COLO668 (cell line): ENCODE results near the gene PIR.

ENCODE experiments used
- DNase-seq: peaks from one replicate; lab custom pipeline; 2025; ENCODE audit not compliant: unreplicated experiment; lab: John Stamatoyannopoulos, UW

The PIR gene

DNA sequence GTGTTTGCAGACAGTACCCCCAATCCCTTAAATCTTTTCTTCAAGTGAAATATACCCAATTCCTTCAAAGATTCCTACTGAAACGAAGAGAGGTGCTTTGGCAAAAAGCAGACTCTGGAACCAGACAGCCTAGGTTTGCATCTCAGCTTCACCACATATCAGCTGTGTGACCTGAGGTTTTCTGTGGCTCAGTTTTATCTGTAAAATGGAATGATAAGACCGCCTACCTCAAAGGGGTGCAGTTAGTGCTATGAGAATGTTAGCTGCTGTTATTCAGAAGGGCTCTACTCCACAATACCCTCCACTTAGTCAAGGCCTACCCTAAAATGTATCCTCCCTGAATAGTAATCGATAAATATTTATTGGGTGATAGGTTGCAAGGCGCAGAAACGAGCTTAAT is 664 bp downstream of the PIR start:
- no peak for DNase-seq

DNA sequence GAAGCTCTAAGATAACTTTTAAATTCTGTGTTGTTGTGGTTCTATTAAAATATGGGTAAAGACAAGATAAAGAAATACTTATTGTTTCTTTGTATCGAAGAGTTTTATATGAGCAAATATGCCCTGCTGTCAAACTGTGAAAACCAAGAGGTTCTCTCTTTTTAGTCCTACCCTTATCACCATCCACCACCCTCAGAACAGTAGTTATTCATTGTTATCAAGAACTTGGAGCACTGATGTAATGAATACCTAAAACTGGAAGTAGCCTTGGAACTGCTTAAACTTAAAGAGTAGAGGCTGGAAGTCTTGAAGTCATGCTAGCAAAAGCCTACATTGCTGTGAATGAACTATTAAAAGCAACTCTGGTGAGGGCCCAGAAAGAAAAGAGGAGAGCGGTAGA is 9.2 kb downstream of the PIR start:
- no peak for DNase-seq

DNA sequence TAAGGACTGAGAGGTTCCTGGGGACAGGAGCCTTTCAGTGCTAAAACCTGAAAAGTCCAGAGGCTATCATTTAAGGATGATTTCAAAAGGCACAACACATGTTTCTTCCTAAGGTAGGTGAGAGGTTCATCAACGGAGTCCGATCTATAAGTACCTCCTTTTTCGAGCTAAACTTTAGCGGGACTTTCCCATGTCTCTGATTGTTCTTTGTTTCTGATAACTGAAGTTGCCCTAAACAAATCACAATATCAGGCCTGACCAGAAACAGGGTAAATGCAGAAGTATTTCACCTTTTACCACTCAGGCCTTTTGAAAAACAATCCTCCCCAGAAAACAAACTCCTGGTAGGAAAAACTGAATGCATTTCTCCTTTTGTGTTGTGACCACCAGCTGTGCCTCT is 17.6 kb downstream of the PIR start:
- DNase-seq: no peak

DNA sequence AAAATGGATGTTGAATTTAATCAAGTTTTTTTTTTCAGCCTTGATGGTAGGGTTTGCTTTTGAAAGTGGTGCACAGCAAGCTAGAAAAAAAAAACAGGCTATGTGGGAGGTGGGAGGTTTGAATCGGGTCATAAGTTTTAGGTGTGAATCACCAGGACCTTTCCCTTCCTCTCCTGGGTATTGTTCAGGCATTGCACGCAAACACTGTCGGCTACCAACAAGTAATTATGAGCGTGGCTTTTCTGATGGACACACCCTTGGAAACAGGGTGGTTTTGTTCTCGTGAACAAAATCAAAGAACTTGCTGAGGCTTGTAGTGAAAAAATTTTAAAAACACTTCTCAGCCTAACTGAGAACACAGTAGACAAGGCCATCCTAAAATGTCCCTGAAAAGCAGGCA is 18.1 kb downstream of the PIR start:
- no peak for DNase-seq

DNA sequence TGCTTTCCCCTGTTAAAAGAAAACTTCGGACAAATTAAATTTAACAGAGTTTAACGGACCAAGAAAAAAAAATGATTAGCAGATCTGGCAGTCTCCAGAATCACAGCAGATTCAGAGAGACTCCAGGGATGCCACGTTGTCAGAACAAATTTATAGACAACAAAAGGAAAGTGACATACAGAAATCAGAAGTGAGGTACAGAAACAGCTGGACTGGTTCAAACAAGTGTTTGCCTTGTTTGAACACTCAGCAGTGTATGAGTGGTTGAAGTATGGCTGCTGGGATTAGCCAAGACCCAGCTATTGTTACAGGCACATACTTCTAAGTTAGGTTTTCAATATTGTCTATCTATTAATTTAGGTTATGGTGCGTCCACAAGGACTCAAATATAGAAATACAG is 19.1 kb downstream of the PIR start:
- DNase-seq: no peak

DNA sequence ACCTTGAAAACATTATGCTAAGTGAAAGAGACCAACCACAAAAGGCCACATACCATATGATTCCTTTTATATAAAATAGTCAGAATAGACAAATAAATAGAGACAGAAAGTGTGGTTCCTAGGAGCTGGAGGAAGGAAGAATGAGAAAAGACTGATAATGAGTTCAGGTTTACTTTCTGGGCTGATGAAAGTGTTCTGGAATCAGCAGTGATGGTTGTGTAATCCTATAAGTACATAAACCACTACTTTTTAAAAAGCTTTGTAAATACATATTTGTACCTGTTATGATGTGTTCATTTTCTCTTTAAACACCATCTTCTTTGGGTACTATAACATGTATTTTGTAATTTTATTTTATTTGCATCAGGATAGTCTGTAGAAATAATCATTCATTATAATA is 20.6 kb downstream of the PIR start:
- no peak for DNase-seq

DNA sequence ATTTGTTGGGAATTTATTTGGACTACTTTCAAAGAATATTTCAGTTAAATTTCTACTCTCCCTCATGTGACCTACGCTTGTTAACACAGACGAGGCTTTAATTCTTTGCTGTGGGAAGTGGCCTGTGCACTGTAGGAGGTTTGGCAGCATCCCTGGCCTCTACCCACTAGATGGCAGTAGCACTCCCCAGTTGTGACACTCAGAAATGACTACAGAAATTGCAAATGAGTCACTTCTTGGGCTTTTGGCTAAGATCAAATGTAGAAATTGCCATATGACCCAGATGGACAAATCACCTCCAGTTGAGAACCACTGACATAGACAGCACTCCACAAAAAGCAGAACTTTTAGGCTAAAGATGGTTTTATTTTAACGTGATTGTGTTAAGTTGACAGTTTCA is 22.1 kb downstream of the PIR start:
- peak; percentile 30 for DNase-seq

DNA sequence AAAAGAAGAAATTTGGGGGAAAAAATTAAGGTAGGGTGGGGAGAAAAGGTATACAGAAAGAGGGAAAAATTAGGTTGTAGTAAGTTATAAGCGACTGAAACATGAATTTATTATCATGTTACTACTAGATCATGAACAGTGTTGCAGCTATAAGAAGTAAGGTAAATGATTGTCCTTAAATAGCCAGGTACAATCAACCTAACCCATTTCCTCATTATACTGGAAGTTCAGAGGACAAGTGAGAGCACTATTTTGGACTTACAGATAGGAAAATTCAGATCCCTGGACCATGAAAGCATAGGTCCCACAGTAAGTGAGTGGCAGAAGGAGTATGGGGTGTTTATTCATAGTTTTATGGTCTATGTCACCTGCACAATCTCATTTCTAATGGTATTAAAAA is 23.5 kb downstream of the PIR start:
- no peak for DNase-seq

DNA sequence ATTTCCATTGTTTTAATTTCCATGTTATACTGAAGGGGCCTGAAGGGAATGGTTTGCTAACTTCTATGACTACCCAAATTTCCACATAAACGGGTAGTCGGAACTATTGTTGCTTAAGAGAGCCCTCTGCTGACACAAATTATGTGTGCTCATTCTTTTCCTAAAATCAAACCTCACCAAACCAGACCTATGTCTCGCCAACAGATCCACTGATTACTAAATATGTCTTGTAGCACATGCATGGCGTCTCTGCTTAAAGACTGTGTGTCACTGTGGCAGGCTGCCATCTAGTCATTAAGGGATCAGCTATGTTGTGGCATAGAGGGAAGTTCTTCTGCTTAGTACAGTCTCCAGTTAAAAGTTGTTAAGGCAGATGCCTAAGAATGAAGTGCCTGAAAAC is 25.1 kb downstream of the PIR start:
- no peak for DNase-seq

DNA sequence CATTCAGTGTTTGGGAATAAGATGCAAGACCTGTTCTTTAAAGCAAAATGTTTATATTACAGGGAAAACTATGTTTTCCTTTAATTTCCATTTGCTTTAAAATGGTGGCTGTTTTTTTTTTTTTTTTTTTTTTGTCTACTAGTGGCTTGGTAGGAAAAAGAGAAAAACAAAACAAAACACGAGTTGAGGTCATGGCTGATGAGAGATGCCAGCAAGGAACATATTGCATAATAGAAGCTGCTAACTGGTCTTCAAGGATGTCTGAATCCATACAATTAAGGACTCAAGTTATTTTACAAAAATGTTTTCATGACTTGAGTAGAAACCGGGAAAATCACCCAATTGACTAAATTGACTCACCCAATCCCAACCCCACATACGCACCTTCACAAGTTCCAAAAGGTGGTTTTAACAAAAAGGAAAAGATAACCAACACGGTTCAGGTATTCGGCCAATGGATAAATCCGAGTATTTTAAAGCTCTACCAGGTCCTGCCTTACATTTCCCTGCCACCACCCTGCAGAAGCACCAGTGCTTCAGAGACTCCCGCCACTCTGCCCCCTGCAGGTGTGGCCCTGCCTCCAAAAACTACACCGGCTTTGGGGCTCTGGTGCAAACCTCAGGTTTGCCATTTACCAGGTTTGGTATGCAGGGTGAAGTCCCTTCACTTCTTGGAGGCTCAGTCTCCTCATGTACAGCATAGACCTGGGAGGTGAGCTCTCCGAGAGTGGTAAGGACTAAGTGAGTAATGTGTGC is 27.1 kb downstream of the PIR start:
- DNase-seq: no peak

DNA sequence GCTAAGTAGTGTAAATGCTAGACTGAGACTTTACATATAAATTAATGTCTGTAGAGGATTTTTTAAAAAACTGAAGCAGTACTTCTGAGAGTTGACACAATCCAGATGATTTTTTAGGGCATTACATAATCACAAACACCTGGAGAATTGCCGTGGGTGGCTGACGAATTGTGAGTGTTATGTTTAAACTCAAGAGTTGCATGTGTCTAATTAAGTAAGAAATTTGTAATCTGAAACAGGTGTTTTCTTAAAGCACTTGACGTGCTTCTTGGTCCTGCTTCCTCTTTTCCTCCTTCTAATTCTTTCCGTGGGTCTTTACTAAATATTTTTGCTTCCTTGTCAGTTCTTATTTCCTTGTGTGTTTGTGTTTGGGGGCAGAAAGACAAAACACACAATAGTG is 27.8 kb downstream of the PIR start:
- DNase-seq: no peak

DNA sequence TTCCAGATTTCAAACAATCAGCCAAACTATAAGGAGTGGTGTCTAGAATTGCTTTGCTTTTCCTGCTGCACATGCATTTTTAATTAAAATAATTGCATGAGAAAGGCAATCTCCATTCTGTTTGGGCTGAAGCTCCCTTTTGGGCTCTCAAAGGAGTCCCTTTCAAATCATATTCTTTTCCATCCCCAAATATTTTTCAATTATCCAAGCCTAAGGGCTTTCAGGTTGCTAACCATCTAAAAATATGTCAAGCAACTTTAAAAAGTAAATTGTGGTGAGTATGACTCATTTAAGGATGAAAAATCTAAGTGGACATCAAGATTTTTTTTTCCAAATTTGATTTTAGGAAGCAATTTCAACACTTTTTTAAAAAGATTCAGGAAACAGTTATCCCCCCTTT is 28.4 kb downstream of the PIR start:
- no peak for DNase-seq

DNA sequence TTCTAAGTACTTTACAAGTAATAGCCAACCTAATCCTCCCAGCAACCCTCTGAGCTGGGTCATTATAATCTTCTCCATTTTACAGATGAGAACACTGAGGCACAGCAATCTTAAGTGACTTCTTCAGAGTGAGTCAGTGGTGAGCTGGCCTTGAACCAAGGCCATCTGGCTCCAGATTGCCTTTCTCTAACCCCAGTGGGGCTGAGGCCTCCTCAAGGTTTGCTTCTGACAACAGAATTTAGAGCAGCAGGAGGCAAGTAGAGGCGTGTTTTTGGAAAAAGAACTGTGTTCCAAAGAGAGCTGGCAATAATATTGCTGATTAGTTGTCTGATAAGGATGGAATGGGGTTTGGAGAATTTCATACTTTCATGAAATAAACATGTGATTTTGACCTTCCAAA is 41.2 kb downstream of the PIR start:
- DNase-seq: no peak

DNA sequence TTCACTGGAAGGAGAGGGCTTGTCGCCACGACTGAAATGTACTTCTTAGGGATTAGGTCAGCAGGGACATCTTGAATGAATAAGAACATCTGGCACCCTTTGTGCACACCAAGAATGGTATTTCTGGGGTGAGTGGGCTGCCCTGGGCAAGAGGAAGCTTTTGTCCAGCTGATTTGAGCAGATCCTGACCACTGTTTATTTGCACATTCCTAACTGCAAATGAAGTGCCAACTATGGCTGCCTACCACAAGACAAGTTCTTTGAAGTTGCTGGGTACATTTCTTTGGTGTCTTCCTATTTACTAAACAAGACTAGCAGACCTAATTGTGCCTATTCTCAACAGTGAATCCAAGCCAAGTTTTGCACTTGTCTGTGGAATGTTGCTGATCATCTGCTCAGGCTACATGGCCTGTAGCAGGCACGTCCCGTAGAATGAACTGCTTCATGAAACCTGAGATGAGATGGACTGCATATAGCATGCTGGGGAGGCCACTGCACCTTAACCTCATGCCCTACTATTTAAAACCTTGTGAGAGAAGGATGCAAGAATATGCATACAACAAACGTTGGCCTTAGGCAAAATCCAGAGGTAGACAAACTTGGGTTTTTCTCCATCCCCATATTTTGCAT is 45.0 kb downstream of the PIR start:
- DNase-seq: no peak

DNA sequence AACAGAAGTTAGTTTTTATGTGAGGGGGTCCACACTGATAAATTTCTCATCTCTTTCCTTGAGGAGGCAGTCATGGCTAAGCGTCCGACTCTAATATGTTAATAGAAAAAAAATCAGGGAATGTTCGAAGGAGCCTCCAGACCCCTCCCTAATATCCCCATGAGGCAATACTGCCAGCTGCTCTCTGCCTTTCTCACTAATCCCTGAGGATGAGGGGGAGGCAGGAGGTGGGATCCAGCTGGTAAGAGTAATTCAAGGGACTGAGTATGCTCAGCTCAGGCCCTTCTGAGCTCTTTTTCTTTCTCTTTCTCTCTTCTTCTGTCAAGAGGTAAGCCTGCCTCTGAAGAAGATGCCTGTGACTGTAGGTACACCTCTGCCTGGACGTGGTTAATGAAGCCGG is 51.7 kb downstream of the PIR start:
- DNase-seq: no peak

DNA sequence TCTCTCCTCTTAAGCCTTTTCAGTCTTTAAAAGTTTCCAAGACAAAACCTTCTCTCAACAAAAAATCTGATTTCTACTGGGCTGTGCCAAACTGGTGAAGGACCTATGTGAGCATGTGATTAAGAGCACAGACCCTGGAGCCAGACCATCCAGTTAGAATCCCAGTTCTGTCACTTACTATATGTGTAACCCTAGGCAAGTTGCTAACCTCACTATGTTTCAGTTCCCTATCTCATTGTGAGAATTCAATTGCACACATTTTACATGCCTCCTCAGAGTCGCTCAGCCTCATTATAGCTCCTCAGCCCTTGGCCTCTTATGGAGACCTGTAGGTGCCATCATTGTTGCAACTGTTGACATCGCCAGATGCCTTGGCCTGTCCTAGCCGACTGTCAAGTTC is 54.8 kb downstream of the PIR start:
- DNase-seq: no peak

DNA sequence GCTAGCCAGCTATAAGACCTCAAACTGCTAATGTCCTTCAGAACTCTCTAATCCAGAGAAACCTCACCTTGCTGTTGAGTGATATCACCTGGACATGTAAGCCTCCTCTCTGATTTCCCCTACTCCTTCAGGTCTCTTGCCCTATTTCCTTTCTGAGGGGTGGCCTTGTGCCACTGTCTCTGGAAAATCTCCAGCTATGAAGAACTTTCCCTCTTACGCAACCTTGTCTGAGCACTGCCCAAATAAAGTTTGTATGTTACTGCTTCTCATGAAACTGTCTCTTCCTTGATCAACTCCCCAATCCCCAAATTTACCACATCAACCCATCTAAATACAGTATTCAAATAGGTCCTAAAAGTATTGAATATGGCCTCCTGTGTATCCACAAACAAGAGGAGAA is 55.4 kb downstream of the PIR start:
- no peak for DNase-seq

DNA sequence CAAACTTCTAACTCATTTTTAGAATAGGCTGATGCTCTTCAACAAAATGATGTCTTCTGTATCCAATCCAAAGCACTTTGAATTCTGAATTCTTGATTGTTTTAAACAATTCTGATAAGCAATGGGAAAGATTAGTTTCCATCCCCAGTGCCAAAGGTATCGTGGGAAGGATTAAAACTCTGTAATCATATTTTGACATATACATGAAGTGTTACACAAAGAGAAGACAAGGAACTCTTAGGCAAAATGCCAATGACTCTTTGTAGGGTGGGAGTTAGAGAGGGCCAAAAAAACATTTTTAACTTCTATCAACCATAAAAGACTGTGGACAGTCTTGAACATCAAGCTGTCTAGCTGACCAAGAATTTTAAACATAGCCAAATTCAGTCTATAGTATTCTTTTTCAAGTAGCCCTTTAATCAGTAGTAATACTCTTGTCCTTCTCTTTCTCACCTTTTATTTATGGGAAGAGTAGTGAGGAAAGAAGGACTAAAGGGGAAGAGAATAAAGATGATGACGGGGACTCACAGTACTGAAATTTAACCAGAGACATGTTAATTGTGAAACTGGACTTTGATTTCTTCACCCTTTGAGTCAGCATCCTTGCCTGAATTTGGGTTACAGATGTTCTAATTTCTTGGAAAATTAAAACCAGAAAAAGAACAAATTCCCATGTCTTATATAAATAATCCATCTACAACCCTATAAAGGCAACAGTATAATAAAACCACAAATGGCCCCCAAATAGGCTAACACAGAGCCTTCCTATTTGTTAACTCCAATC is 57.1 kb downstream of the PIR start:
- DNase-seq: no peak

DNA sequence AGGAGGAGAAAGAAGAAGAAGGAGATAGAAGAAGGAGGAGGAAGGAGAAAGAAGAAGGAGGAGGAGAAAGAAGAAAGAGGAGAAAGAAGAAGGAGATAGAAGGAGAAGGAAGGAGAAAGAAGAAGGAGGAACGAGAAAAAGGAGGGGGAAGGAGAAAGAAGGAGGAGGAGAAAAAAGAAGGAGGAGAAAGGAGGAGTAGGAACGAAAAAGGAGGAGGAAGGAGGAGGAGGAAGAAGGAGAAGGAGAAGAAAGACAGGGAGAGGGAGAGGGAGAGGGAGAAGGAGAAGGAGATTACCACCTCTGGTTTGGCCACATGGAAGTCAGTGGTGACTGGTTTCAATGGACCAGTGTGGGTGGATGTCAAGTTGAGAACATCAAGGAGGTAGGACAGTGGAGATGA is 58.9 kb downstream of the PIR start:
- no peak for DNase-seq

DNA sequence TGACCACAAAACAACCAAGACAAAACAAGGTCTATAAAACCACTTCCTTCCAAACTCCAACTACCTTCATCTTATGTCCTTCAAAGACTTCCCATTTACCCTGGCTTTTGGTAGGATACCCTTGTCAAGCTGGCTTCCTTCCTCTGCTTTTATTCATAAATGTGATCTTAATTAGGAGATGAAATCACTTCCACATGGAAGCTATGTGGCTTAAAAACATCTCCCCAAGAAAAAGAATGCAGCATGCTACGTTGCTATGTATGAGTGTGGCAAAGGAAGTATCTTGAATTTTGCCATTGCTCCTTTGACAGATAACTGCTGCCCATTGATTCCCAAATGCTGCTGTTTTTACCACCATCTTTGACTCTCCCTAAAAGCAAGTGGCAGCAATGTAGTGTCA is 62.5 kb downstream of the PIR start:
- no peak for DNase-seq

DNA sequence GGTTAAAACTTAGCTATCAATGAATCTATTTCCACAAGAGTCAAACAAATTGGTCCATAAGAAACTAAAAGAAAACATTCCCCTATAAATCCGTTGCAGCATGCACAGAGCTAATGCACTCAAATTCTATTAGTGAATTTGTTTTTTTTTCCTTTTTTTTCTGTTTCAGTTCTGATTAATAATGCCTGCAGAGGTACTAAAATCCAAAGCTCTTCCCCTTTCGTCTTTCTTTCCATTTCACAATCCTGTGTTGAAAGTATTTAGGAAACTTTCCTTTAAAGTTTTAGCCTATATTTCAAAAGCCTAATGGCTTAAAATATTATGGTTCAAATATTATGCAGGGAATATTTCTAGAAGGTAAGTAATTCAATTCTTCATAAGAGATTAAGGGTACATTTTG is 63.1 kb downstream of the PIR start:
- DNase-seq: no peak

DNA sequence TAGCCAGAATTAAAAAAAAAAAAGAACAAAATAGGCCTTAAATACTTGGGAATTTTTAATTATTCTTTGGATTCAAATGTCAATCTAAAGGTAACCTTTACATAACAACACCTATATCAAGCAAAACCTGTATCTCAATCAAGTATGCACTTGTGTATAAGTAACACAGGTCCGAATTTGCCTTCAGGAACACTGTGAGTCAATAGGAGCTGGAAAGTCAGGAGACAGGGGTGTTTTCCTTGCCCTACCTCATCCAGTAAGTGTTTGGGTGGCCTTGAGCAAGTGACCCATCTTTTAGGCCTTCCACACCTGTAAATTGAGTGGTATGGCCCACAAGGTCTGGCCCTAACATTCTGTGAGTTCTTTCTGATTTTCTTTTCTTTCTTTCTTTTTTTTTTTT is 68.1 kb downstream of the PIR start:
- DNase-seq: no peak
